ENCODE results near the gene FHOD3. TPM values are rescaled to one million over a fixed set of nuclear protein-coding genes. Genes with fewer than 3 reads are reported as not detected.
"Not testable (repeated sequence)": the region's sequence is repeated elsewhere in the genome, so short reads cannot be mapped to it uniquely, and the experiment has no call there.

FHOD3 gene
- total RNA-seq, 1 donor from 2014 or later: not detected

DNA sequence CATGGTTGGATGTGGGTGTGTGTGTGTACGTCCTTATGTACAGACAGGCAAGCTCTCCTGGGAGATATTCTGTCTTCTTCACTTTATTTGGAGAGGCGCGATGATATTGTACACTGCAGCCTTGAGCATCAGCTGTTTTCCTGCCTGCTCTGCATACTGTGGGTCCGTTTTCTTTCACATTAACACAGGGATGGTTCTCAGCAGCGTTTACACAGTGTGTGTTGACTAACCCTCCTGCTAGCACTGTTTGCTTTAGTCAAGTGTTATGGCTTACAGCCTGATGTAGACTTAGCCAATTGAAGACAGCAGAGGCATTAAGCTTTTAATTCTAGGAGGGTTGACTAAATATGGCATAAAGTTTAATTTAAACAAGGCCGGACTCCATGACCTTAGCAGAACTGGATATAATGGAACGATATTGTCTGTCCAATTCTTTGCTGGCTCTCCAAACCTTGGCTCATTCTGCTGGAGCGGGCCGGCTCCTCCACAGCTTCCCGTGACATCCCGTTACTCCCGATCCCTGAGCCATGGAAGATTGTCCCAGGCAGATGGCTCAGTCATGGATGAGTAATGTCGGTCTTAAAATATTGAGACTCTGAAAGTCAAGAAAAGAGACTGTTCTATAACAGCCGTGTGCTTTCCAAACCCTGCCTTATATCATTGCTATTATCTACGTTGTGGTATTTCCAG lies 396.6 kb downstream of the FHOD3 start:
- intact Hi-C loops (cut with micrococcal nuclease): no loop called here

DNA sequence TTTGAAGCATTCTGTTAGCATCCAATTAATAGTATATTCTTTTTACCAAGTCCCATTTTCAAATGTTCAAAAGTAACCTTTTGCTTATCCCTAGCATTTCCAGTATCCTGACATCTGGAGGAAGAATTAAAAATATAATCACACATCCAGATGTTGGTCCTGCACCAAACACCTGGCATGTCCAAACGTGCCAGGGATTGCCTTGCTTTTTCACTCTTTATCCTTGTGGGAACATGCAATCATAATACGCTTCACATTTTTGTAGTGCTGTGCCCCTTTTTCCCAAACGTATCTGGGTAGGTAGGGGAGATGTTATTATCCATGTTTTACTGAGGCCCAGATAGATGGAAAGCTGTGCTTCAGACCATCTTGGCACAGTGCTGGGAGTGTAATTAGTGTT lies 398.3 kb downstream of the FHOD3 start:
- intact Hi-C loops (cut with micrococcal nuclease): no loop called here

DNA sequence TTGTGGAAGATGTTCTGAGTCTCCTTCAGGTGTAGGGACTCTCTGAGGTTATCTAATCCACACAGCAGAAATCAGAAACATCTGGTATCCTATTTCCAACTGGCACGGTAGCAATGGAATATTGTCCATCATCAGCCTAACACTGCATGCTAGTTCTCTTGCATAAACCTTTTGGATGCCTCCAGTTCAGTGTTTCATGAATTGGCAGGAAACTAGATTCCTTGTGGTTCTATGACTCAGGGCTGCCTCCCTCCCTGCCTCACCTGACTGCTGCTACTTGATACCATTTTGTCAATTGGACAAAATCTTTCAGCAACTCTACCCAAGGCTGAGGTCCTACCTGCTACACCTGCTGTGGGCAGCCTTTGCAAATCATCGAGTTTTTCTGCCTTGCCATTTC lies 400.4 kb downstream of the FHOD3 start:
- intact Hi-C loops (cut with micrococcal nuclease): no loop called here

DNA sequence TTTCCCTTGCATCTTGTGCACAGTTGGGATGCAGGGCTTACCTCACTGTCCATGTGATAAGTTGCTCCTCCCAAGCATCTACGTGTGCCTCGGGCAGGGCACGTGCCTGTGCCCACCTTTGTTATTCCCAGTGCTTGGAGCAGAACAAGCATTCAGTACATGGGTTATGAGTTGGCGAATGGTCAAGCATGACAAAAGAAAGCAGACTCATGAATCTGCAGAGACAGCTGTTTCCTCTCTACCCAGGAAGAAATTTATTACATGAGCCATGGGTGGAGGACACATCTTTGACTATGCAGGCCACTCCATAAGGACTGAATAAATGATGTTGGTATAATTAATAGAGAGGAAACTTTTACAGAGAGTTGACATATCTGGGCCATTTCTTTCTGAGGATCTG lies 403.4 kb downstream of the FHOD3 start:
- intact Hi-C loops (cut with micrococcal nuclease): no loop called here

DNA sequence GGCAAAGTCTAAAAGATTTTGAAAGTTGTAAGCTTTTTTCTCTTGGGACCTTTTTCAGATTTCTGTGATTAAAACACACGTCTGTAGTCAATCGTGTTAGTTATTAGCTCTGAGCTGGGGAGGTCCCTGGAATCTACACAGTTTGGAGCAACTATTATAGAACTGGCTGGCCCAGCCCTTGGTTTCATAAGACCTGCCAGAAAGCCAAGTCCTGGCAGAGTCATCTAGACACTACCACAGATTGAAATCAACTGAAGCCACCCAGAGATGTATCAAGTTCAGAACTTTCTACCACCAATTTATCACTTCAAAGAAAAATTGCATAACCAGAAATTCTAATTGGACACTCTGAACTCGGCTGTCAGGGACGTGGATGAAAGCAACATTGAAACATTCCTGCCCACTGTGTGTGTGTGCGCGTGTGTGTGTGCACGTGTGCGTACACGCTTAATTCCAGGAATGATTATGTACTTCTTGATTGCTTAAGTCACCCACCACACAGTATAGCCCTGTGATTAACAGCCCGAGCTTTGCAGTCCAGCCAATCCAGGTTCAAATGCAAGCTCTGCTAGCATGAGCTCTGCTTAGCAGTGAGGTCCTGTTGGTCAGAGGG lies 405.0 kb downstream of the FHOD3 start:
- intact Hi-C loops (cut with micrococcal nuclease): no loop called here

DNA sequence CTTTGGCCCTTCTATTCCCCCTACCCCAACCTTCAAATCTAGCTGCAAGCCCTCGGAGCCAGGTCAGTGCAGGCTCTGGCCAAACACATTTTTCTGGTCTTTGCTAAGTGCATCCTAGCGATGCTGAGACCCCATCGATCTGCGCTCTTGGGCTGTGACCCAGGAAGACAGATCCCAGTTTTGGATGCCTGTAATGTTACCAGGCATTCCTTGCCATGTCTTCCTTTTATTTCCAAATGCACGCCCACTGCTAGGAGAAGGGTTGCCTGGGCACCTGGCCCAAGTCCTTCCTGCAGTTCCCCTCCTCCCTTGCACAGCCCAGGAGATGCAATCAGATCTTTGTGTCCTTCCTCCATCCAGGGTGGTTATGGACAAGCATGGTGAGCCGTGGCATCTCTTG lies 406.6 kb downstream of the FHOD3 start:
- intact Hi-C loops (cut with micrococcal nuclease): no loop called here

DNA sequence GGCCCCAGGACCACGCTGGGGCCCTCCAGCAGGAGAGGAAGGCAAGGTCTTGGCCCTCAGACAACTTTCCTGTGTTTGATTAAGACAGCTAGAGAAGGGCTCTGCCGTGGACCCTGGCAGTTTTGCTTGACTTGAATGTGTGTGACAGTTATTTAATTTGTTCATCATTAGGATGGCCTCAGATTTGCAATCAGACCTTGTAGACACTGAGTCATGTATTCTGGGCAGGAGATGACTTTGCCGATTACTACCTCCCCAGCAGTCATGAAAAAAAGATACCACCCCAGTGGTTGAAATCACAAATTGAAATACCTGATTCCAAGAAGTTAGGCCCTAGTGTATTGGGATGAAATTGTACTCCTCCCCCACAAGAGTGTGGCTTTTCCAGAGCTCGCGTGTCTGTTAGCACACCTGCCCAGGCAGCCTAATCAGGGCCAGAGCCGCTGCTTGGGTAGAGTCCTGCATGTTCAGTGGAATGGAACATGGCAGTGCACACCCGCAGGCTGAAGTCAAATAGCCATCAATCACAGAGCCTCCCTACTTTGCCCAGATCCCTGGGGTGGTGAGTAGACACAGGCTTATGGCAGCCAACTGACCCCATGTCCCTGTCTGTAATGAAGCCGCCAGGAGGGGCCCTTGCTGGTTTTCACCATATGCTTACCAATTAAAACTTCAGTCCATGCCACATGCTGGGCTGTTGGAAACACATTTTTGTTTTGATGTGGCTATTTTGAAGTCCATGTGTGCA lies 408.8 kb downstream of the FHOD3 start:
- intact Hi-C loops (cut with micrococcal nuclease): no loop called here

DNA sequence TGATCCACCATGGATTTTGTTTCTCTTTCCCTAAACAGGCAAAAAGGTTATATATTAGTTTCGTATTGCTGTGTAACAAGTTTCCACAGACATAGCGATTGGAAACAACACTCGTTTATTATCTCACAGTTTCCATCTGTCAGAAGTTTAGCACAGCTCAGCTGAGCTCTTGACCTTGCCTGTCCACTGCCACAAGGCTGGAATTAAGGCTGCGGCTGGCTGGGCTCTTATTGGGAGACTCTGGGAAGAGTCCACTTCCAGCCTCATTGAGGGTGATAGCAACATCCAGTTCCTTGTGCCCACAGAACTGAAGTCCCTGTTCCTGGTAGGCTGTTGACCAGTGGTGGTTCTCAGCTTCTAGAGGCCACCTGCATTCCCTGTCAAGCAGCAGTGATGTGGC lies 410.9 kb downstream of the FHOD3 start:
- intact Hi-C loops (cut with micrococcal nuclease): no loop called here

DNA sequence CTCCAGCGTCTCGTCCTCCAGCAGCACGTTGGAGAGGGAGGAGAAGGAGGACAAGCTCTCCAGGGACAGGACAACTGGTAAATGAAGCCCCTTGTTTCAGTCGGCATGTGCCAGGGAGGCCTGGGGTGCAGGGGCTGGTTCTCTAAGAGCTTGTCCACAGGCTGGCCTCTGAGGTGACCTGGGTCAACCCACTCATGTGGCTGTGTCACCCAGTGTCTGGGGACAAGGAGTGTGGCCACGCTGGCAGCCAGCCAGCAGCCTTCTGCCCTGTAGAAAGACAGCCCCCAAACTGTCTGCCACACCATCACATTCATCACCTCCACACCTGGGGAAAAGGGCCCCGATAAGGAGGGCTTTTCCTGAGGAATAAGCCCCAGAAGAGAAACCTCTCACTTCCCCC lies 411.8 kb downstream of the FHOD3 start:
- intact Hi-C loops (cut with micrococcal nuclease): no loop called here

DNA sequence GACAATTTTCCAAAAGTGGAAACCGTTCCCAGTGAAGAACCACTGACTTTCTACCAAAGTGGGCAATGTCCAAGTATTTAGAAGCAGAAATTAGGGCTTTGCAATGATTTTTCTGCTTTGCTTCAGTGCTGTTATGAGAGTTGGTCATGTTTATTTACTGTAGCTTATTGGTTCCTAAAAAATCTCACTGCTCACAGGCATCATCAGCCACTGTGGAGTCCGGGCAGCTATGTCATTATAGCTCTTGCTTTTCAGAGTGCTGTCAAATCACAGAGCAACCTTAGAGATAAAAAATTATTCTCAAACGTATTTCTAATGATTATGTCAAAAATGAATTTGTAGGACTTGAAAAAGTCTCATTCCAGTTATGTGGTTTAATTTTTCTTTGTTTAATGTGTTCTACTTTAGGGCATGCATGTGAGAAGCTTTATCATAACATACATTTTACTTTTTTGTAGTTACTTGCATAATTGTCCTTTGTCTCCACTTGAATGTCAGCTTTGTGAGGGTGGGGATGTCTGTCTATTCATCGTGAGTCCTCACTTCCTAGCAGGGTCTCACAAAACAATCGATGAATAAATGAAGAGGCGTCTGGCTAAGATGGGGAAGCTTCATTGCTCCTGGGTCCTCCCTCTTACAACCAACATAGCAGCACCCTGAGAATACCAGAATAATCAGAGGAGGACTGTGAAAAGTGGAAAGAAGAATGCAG lies 413.7 kb downstream of the FHOD3 start:
- intact Hi-C loops (cut with micrococcal nuclease): no loop called here

DNA sequence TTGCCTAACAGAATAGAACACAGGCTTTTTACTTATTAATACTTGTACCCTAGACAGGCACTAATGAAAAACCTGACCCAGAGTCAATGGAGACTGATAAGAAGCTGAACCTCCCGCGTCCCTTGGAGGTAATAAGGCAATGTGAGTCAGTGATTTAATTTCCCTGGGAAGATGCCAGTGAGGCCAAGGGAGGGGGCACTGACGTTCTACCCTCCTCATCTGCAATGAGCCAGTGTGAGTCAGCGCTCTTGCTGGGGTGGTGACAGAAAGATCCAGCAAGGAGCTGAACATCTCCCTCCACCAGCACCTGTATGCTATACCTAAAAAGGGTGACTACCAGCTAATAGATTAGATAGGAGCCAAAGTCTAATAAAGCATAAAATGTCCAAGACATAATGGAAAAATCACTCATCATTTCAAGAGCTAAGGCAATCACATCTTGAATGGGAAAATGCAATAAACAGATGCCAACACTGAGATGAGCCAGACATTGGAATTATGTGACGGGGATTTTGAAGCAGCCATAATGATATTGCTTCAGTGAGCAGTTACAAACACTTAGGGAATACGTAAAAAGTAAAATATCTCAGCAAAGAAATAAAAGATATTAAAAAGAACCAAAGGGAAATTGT lies 414.4 kb downstream of the FHOD3 start:
- intact Hi-C loops (cut with micrococcal nuclease): no loop called here

DNA sequence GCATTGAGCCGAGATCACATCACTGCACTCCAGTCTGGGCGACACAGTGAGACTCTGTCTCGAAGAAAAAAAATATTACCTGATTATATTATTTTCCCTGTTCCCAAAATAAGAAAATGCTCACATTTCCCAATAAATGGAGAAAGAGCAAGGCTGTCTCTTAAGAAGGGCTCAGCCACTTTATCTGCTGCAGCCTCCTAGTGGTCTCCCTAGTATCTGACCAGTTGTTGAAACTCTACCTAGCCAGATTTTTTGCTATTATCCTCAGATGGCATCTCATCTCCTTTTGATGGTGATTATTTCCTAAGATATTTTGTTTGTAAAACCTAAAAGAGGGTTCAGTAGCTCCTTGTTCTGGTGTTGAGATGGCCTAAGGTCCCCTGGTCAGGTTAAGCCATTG lies 417.0 kb downstream of the FHOD3 start:
- intact Hi-C loops (cut with micrococcal nuclease): no loop called here

DNA sequence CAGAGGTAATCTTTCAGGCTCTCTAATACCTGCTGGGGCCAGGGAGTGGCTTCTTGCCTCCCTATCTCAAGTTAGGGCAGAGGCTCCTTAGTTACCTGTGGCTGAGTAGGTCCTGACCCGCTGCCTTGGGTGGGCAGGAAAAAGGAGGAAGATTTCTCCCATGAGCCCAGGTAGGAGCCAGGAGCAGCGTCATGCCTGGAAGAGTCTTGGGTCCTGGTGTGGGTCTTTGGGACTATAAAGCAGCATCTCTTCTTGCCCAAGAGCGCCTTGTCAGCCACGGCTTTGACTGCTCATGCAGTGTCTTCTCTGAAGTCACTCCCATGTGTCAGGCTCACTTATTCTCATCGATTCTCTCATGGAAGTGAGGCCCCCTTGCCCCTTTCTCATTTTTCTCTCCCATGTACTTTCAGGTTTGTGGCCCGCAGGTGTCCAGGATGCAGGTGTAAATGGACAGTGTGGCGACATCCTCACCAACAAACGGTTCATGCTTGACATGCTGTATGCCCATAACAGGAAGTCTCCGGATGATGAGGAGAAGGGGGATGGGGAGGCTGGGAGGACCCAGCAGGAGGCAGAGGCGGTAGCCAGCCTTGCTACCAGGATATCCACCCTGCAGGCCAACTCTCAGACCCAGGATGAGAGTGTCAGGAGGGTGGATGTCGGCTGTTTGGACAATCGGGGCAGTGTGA lies 420.1 kb downstream of the FHOD3 start:
- intact Hi-C loops (cut with micrococcal nuclease): no loop called here

DNA sequence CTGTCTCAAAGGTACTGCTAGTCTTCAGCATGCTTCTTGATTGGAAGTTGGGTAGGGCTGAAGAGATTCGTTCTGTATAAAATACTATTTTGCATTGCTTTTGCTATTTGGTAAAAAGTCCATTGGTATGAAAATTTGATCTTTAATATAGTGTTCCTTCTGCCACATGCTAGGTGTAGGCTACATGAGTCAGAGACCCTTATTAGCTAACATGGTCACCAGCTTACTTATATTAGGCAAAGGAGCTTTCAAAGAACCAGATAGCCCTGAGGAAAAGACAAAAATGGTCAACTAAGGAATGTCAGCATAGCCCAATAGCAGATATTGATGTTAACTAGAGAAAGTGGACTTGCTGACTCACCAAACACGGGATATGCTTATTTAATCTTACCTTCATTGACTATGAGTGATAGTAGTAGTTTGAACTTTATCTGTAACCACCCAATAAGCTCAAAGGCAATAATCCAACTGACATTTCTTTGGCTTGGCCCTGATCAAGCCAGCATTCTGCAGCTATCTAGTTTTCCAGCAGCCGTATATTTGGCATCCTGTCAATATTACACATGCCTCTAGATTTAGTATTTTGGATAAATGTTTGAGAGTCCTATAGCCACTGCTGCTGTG lies 421.3 kb downstream of the FHOD3 start:
- intact Hi-C loops (cut with micrococcal nuclease): no loop called here

DNA sequence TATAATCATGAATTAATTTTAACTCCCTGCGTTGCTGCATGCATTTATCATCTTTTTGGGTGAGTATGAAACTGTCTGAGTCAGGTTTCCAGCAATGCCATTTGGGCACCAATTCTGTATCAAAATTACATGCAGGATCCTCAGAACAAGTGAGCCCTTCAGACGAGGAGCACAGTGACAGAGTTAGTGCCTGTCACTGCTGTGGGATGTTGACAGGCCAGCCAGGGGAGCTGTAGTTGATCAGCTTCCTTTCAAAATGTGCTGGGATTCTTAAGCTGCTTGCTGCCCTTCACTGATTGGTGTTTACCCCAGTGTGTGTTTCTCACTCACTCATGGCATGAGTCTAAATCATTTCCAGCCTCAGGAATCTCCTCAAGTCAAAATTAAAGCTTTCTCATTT lies 422.1 kb downstream of the FHOD3 start:
- intact Hi-C loops (cut with micrococcal nuclease): no loop called here

DNA sequence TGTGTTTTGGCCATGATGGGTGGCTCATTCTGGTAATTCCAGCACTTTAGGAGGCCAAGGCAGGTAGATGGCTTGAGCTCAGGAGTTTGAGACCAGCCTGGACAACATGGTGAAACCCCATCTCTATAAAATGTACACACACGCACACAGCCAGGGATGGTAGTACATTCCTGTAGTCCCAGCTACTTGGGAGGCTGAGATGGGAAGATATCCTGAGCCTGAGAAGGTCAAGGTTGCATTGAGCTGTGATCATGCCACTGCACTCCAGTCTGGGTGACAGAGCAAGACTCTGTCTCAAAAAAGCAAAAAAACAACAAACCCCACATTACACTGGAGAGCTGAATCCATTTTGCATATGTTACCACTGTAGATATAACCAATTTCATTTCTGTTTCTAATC lies 423.8 kb downstream of the FHOD3 start:
- intact Hi-C loops (cut with micrococcal nuclease): not testable (repeated sequence)

DNA sequence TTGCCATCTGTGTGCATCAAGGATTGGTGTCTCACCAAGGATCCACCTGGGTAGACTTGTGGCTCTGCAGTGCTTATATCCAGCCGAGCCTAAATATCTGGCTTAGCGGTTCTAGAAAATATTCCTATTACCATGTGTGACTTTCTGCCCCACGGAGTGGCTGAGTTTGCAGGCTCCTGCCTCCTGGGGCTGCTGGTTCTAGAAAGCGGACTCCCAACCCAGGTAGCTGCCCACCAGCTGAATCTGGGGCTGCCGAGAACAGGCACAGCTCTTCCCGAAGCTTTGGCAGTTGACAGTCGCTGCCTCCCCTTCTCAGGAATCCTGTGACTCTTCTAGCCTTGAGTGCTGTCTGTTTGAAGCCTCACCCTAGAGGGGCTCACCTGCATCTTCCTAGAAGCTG lies 426.7 kb downstream of the FHOD3 start:
- intact Hi-C loops (cut with micrococcal nuclease): no loop called here

DNA sequence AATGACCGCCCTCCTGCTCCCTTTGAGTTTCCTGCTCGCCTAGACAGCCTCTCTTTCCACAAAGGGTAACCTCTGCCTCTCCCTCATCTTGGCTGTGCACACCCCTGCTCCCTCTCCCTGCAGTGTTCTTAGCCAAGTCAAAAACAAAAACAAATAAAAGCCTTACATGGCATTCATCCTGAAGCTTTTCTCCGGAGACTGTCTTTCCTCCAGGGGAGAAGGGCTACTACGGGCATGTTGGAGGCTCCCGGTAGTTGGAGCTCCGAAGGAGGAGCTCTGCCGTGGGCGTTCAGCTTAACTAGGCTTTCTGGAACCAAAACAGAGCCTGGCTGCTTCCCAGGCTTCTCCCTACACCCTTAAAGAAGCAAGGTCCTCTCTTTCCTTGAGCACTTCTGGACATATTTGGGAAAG lies 427.1 kb downstream of the FHOD3 start:
- intact Hi-C loops (cut with micrococcal nuclease): no loop called here

DNA sequence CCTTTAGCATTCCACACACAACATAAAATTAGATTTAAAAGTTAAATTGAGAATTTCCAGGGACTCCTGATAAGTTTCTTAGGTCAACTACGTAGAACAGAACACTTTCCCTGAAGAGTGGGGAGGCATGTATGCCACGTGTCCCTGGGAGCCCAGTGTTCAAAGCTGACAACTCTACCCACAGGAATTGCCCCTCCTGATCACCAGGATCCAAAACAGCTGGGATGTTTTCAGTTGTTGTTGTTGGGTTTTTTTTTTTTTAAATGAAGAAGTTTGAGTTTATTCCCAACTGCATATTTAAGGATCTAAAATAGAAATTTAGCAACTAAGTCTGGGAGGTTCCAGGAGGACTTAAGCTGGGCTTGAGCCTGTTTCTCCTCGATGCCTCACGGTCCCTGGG lies 430.8 kb downstream of the FHOD3 start:
- intact Hi-C loops (cut with micrococcal nuclease): no loop called here

DNA sequence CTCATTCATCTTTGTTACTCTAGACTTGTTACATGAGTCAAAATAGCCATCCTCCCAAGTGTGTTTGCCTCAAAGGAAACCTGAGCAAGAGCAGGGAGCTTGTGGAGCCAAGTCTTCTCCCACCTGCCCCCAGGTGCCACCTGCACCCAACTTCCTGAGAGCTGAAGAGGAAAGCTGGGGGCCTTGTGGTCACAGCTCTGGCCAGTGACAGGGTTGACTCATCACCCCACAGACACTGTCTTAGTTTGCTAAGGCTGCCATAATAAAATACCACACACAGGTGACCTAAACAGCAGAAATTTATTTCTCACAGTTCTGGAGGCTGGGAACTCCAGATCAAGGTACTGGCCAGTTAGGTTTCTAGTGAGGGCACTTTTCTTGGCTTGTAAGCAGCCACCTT lies 431.7 kb downstream of the FHOD3 start:
- intact Hi-C loops (cut with micrococcal nuclease): no loop called here

DNA sequence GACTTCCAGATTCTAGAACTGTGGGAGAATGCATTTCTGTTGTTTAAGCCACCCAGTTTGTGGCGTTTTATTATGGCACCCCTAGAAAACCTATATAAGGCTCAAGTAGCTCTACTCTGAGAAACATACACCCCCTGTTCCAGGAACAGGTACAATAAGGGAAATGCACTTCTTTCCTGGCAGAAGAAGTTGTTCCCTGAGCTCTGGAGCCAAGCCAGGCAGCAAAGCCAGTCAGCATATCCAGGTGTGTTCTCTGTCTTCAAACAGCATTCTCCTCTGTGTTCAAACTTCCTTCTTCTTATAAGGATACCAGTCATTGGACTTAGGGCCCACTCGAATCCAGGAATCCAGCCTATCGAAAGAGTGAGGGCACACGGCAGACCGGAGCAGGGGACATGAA lies 434.8 kb downstream of the FHOD3 start:
- intact Hi-C loops (cut with micrococcal nuclease): no loop called here

Data from T-helper 2 cell treated with Interferon-gamma antibody and Interleukin-4, amounts not matched to agents 100 ng/mL and 5 ng/mL, for 36 hours (primary cell).